NOMO-1 treated with dmso at 0.1 percent for 144 hours (cell line): ENCODE results near the gene SLC25A21.
"Not testable (repeated sequence)": the region's sequence is repeated elsewhere in the genome, so short reads cannot be mapped to it uniquely, and the experiment has no call there.

ENCODE experiments used
- DNase-seq: peaks from one replicate; lab custom pipeline; 2025; ENCODE audit not compliant: unreplicated experiment; lab: John Stamatoyannopoulos, UW

Gene SLC25A21

GRCh38 chr14:37187294-37187693, 14.9 kb upstream of the SLC25A21 start:
- DNase-seq = no peak

- no peak for DNase-seq
Measured at GRCh38 chr14:37186865-37187264, 14.5 kb upstream of the SLC25A21 start.

GRCh38 chr14:37185670-37186069, 13.3 kb upstream of the SLC25A21 start:
- DNase-seq = no peak

- DNase-seq = not testable (repeated sequence)
Measured at GRCh38 chr14:37184520-37184919, 12.1 kb upstream of the SLC25A21 start.

- no peak for DNase-seq
Measured at GRCh38 chr14:37181441-37181840, 9.0 kb upstream of the SLC25A21 start.

GRCh38 chr14:37180886-37181285, 8.5 kb upstream of the SLC25A21 start:
- DNase-seq = not testable (repeated sequence)

- DNase-seq = no peak
Measured at GRCh38 chr14:37179896-37180502, 7.6 kb upstream of the SLC25A21 start.

GRCh38 chr14:37172936-37173614, 669 bp upstream of the SLC25A21 start:
- no peak for DNase-seq

- no peak for DNase-seq
Measured at GRCh38 chr14:37171678-37172023, 755 bp downstream of the SLC25A21 start.

GRCh38 chr14:37170993-37171392, 1.4 kb downstream of the SLC25A21 start:
- no peak for DNase-seq

GRCh38 chr14:37170237-37170636, 2.2 kb downstream of the SLC25A21 start:
- DNase-seq = no peak

- DNase-seq = no peak
Measured at GRCh38 chr14:37168721-37169120, 3.7 kb downstream of the SLC25A21 start.

GRCh38 chr14:37167151-37168047, 5.0 kb downstream of the SLC25A21 start:
- no peak for DNase-seq

- no peak for DNase-seq
Measured at GRCh38 chr14:37165794-37166193, 6.6 kb downstream of the SLC25A21 start.

GRCh38 chr14:37162307-37162706, 10.1 kb downstream of the SLC25A21 start:
- not testable (repeated sequence) for DNase-seq

GRCh38 chr14:37157987-37158386, 14.4 kb downstream of the SLC25A21 start:
- no peak for DNase-seq

GRCh38 chr14:37153483-37153882, 18.9 kb downstream of the SLC25A21 start:
- no peak for DNase-seq

GRCh38 chr14:37153005-37153404, 19.4 kb downstream of the SLC25A21 start:
- no peak for DNase-seq

- DNase-seq = peak; percentile 14
Measured at GRCh38 chr14:37150414-37150813, 22.0 kb downstream of the SLC25A21 start.

GRCh38 chr14:37147310-37147880, 25.0 kb downstream of the SLC25A21 start:
- DNase-seq = peak; percentile 35

GRCh38 chr14:37146438-37146837, 26.0 kb downstream of the SLC25A21 start:
- not testable (repeated sequence) for DNase-seq

- no peak for DNase-seq
Measured at GRCh38 chr14:37145395-37145794, 27.0 kb downstream of the SLC25A21 start.
